GM19240 (cell line): ENCODE data around the gene ITGAD.

Experiments used
- DNase-seq: peaks from one replicate; pipeline ENCODE4 v3.0.0; 2011; ENCODE audit warnings: low spot score; ENCODE audit not compliant: insufficient read length

Gene ITGAD

DNA sequence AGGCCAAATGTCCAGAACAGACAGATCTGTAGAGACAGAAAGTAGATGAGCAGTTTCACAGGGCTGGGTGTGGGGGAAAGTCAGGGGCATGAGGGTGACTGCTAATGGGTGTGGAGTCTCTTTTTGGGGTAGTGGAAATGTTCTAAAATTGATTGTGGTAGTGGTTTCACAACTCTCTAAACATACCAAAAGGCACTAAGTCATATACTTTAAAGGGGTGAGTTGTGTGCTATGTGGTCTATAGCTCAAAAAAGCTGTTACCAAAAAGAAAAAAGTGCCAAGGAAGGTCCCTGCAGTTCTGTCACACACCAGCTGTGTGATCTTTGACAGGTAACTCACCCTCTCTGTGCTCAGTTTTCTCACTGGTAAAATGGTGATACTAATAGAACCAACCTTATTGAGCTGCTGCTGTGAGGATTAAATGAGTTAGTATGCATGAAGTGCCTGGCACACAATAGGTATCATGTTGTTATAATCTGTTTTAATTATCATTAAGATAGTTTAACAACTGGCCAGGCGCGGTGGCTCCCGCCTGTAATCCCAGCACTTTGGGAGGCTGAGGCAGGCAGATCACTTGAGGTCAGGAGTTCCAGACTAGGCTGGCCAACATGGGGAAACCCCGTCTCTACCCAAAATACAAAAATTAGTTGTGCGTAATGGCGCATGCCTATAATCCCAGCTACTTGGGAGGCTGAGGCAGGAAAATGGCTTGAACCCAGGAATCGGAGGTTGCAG lies 27.8 kb upstream of the ITGAD start:
- no peak for DNase-seq

DNA sequence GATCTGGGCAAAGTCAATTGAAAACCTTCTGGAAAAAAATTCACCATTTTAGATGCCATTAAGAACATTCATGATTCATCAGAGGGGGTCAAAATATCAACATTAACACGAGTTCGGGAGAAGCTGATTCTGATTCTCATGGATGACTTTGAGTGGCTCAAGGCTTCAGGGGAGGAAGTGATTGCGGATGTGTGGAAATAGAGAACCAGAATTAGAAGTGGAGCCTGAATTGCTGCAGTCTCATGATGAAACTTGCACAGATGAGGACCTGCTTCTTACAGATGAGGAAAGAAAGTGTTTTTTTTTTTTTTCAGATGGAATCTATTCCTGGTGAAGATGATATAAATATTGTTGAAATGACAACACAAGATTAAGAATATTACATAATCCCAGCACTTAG lies 25.3 kb upstream of the ITGAD start:
- no peak for DNase-seq

DNA sequence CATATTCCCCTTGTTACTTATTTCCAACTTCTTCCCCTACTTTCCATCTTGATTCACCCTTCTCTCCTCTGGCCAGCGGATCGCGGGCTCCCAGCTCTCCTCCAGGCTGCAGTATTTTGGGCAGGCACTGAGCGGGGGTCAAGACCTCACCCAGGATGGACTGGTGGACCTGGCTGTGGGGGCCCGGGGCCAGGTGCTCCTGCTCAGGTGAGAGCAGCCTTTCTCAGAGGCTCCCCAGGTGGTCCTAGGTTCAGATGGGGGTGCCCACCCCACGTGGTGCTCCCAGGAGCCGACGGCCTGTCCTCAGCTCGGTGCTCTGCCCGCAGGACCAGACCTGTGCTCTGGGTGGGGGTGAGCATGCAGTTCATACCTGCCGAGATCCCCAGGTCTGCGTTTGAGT lies 22.1 kb upstream of the ITGAD start:
- no peak for DNase-seq

DNA sequence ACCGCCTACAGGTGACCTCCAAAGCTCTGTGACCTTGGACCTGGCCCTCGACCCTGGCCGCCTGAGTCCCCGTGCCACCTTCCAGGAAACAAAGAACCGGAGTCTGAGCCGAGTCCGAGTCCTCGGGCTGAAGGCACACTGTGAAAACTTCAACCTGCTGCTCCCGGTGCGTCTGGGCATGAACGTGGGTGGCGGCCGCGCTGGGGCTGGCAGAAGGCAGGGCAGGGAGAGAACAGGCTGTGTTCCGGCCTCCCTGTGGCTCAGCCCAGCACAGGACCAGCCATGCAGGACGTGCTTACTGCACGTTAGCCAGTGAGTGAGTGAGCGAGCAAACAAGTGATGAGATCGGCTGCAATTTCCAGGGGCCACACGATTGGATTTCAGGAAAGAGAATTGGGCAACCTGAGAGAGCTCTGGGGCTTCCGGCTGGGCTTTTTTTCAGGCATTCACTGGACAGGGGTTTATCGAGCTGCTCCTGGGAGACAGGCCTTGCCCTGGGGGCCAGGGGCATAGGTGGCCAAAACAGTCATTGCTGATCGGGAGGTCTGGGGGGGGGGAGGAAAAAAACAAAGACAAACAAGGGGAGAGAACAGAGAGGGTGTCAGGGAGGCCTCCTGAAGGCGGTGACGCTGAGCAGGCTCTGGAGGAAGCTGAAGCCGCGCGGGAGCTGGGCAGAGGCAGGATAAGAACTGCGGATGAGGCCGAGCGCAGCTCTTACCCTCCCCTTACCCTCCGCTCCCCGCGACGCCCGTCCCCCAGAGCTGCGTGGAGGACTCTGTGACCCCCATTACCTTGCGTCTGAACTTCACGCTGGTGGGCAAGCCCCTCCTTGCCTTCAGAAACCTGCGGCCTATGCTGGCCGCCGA lies 21.3 kb upstream of the ITGAD start:
- no peak for DNase-seq

DNA sequence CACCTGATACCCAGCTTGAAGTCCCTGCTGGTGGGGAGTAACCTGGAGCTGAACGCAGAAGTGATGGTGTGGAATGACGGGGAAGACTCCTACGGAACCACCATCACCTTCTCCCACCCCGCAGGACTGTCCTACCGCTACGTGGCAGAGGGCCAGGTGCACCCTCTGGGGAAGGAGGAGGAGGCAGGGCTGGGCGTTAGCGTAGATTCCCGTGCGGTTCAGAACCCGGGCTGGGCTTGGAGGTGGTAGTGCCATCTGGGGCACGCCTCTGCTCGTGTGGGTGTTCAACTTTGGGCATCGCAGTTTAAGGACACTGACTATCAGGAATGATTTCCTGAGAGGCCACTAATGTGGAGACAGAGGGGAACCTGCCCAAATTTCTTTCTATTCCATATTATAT lies 19.9 kb upstream of the ITGAD start:
- DNase-seq: no peak

DNA sequence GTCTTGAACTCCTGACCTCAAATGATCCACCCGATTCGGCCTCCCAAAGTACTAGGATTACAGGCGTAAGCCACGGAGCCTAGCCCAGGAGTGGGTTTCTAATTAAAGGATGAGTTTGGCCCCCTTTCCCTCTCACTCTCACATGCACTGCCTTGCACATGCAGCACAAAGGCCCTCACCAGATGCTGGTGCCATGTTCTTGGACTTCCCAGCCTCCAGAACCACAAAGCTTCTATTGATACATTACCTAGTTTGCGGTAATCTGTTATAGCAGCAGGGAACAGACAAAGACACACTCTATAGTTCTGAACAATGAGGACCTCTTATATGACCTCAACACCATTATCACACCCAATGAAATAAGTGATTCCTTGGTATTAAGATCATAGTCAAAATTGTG lies 17.9 kb upstream of the ITGAD start:
- no peak for DNase-seq

DNA sequence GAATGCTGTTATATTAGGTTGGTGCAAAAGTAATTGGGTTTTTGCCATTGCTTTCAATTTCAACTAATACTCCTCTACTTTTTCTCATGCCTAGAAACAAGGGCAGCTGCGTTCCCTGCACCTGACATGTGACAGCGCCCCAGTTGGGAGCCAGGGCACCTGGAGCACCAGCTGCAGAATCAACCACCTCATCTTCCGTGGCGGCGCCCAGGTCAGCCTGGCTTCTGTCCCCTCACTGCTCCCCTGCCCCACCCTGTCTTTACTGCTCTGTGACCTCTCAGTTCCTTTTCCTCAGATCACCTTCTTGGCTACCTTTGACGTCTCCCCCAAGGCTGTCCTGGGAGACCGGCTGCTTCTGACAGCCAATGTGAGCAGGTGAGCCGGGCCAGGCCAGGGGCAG lies 16.4 kb upstream of the ITGAD start:
- no peak for DNase-seq

DNA sequence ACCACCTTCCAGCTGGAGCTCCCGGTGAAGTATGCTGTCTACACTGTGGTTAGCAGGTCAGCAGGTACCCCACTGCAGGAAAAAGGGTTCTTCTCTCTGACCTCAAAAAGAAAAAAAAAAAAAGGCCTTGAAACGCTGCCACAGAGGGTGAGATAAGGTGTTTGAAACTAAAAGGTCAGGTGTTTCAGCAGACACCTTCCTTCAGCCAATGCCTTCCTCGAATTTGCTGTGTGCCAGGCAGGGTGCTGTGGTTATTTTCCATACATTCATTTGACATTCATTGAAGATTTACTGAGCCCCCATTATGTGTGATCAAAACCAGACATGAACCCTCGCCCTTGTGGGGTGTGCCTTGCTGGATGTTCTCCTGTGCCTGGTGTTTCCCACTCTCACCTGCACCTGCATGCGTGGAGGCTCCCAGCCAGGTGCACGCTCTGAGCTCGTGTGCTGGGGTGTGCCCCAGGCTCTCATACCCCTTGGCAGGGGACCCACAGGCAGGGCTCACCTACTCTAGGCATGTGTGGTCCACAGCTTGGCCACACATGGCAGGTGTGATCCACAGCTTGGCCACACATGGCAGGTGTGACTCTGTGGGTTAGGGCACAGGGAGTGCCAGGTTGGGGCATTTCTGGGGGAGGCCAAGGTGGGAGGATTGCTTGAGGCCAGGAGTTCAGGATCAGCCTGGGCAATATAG lies 15.8 kb upstream of the ITGAD start:
- DNase-seq: no peak

DNA sequence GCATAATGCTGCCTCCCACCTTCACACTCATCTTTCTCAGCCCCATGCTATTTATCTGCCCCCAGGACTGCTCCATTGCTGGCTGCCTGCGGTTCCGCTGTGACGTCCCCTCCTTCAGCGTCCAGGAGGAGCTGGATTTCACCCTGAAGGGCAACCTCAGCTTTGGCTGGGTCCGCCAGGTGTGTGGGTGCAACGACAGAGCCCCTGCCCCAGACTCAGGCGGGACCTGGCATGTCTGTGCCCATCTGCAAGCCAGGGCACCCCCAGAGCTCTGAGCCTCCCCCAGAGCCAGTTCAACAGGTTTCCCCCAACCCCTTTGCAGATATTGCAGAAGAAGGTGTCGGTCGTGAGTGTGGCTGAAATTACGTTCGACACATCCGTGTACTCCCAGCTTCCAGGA lies 12.9 kb upstream of the ITGAD start:
- no peak for DNase-seq

DNA sequence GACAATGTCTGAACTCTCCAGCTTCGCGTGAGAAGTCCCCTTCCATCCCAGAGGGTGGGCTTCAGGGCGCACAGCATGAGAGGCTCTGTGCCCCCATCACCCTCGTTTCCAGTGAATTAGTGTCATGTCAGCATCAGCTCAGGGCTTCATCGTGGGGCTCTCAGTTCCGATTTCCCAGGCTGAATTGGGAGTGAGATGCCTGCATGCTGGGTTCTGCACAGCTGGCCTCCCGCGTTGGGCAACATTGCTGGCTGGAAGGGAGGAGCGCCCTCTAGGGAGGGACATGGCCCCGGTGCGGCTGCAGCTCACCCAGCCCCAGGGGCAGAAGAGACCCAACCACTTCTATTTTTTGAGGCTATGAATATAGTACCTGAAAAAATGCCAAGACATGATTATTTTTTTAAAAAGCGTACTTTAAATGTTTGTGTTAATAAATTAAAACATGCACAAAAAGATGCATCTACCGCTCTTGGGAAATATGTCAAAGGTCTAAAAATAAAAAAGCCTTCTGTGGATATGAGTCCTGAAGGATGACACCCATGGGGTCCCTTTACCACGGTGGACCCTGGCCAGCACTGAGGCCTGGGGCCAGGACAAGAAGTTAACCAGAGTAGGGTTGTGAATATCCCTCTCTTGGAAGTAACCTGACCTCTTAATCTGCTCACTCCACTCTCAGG lies 10.5 kb upstream of the ITGAD start:
- peak; percentile 62 for DNase-seq

DNA sequence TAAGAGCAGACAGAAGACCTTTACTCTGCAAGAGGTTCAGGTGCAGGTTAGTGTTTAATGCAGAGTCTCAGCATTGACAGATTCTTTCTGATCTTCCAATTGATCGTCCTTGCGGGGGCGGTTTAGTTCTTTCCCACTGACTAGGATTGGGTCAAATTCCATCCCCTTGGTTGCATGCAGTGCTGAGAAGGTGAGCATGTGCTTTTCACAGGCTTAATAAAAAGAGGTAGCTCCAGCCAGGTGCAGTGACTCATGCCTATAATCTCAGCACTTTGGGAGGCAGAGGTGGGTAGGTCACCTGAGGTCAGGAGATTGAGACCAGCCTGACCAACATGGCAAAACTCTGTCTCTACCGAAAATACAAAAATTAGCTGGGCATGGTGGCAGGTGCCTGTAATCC lies 7.5 kb upstream of the ITGAD start:
- DNase-seq: no peak

DNA sequence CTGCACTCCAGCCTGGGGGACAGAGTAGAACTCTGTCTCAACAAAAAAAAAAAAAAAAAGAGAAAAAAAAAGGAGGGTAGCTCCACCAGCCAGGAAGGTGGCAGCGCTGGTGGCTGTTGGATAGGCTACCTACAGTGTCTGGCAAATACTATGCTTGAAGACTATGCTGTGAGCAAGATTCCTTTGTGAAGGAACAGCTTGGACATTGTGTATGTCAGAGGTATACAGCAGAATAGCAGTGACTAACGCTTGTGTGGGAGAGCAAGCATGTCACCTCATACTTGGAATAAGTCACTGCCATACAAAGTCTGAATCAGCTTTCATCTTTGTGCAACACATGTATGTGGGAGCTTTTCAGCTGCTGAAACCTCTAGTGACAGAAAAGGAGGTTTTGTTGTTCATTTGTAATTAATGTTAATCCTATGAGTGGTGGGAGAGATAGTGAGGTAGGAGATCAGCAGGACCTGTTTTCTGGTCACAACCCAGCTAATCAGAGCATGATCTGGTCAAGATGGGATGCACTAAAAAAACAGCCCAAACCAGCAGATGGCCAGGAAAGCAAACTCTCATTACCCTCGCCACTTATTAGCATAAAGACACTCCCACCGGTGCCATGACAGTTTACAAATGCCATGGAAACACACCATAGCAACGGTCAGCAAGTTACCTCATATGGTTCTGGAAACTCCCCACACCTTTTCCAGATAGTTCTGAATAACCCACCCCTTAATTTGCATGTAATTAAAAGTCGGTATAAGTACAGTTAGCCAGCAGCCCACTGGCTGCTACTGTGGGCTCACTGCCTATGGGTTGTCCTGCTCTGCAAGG lies 6.8 kb upstream of the ITGAD start:
- no peak for DNase-seq

DNA sequence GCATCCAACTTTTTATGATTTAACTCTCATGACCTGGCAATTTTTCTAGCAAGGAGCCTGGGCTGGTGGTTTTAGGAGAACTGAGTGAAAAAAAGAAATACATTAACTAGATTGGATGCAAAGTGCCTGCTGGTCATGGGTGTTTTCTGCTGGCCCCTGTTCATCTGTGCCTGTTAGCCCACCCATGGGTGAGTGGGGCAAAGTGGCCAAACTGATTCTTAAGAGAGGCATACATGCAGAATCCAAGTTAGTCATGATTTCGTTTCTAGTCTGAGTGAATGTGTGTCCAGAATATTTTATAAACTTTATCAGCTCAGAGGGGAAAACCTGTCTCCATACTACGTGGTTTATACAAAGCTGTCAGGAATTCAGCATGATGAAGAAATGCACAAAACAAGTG lies 4.6 kb upstream of the ITGAD start:
- no peak for DNase-seq

DNA sequence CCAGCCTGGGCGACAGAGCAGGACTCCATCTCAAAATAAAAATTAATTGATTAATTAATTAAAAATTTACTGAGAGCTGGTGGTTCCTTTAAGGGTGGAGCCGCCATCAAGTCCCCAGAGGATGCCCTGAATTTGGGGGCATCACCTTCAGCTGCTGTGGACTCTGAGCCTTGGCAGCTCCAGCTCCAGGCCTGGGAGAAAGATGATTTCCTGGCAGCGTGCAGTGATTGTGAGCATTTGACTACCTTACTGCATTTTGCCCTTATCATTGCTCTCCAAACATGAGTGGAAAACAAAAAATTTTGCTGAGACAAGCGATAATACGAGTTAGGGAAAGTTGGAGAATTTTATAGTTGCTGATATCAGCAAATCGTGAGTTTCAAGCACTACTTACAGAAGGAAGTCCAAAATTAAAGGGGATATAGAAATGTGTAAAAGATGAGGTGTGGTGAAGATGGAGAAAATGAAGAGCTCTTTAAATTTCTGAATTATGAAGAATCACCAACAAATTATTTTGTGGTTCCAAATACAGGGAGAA lies 2.6 kb upstream of the ITGAD start:
- no peak for DNase-seq

DNA sequence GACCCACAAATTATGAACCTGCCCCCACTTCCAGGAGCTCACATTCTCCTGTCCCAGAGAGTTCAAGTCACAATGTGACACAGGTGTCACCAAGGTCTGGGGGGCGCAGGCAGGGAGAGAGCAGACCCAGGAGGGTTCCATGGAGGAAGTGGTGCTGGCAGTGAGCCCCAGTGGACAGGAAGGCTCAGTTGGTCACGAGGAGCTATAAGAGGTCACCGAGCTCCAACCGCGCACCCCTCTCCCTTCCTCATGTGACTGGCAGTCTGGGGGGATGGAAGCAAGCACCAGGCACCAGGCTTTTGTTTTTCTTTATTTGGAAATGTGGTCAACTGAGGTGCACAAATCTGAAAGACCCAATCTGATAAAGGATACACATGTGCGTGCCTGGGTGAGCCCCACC lies 2.5 kb downstream of the ITGAD start:
- no peak for DNase-seq

DNA sequence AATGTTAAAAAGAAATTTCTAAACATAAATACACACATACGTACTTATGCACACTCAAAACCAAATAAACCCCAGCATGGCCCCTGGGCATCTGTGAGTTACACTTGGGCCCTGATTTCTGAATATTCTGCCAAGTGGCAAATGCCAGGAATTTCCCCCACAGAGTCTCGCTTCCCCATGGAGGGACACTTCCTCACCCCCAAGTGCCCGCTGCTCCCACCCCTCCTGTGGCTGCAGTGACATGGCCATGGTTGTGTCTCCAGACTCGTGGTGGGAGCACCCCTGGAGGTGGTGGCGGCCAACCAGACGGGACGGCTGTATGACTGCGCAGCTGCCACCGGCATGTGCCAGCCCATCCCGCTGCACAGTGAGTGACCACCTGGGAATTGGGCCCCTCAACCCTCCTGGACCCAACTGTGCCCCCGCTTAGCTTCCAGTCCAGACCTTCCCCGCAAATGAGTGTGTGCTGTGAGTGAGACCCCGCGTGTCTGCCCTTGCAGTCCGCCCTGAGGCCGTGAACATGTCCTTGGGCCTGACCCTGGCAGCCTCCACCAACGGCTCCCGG lies 4.0 kb downstream of the ITGAD start:
- no peak for DNase-seq

DNA sequence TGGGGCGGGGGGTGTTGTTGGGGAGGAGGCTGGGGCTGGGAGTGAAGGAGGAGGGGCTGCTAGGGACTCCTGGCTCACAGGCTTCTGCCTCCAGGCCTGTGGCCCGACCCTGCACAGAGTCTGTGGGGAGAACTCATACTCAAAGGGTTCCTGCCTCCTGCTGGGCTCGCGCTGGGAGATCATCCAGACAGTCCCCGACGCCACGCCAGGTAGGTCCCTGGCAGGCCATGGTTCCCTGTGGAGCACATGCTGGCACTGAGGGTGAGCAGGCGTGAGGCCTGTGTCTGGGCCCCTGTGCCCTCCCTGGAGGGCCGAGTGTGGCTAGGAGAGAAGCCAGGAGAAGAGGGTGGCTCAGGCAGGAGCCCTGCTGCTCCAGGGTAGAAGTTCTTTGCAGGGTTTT lies 4.6 kb downstream of the ITGAD start:
- no peak for DNase-seq

DNA sequence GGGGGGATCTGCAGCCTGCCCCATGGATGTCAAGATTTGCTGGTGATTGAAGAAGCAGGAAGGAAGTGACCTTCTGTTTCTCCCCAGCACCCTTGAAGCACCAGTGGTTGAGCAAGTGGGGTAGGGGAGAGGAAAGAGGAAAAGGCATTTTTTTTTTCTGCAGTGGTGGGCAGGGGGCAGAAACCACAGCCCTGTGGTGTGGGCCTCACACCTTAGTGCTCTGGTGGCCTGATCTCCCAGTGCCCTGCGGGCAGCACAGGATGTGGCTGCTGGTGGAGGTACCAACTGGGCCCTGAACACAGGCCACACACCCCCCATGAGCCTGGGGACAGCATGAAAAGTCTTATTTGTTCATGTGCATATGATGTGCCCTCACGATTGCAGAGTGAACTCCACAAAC lies 7.1 kb downstream of the ITGAD start:
- no peak for DNase-seq

DNA sequence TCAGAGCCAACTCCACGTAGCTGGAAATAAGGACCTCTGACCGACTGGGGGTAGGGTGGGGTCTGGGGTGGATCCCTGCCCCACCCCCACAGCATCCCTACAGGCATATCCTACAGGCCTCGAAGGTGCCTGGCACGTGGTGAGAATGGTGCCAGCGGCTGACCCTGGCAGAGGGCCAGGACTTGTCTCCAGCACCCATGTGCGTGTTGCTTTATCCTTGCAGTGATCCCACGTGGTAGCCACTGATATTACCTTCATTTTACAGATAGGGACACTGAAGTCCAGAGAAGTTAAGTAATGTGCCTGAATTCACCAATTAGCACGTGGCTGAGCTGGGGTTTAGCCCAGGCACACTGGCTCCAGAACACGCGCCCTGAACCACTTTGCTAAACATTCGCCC lies 8.3 kb downstream of the ITGAD start:
- DNase-seq: no peak

DNA sequence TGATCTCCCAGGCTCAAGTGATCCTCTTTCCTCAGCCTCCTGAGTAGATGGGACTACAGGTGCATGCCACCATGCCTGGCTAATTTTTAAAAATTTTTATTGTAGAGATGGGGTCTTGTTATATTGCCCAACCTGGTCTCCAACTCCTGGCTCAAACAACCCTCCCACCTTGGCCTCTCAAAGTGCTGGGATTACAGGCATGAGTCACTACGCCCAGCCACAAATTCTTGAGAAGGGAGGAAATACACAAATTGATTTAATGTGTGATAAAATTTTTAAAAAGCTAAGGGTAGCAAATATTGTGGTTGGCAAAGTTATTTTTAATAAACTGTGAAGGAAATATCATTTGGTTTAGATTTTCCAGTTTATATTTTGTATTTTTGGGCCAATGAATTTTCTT lies 9.6 kb downstream of the ITGAD start:
- DNase-seq: no peak
